ENCODE measurements around the gene MC4R. TPM values are rescaled to one million over a fixed set of nuclear protein-coding genes. Genes with fewer than 3 reads are reported as not detected.
A peak's percentile ranks its signal among the peaks of the same experiment; 100 is the strongest.

The MC4R gene
- total RNA-seq, 1 donor from 2014 or later: not detected

DNA sequence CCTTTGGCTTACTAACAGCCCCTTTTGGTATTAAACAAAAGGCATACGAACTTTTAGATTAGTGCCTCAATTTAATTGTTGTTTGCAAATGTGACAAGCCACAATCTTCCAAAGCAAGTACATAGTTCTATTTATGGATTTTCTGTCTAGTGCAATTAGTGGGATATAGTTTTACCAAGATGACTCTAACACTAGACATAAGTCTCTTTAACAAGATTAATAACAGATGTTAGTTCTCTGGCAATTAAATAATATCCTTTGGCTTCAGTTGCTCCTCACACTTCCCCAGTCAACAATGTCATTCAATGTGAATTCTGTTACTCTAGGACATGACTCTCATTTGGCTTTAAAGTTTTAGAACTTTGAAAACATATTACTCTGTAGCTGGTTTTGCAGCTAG lies 16.7 kb upstream of the MC4R start:
- H3K4me3 Mint-ChIP-seq (ENCODE audit: unreplicated experiment): no peak overlapping the region
- DNase-seq (ENCODE audit: low spot score): no peak
- H3K9me3 Mint-ChIP-seq (ENCODE audit: low read depth): no peaks in the 10 kb centered on the region
- peaks cover 24% of the 10 kb centered on the region for H3K27me3 Mint-ChIP-seq (ENCODE audit: low read depth)
- TF ChIP-seq, protein P1, sequence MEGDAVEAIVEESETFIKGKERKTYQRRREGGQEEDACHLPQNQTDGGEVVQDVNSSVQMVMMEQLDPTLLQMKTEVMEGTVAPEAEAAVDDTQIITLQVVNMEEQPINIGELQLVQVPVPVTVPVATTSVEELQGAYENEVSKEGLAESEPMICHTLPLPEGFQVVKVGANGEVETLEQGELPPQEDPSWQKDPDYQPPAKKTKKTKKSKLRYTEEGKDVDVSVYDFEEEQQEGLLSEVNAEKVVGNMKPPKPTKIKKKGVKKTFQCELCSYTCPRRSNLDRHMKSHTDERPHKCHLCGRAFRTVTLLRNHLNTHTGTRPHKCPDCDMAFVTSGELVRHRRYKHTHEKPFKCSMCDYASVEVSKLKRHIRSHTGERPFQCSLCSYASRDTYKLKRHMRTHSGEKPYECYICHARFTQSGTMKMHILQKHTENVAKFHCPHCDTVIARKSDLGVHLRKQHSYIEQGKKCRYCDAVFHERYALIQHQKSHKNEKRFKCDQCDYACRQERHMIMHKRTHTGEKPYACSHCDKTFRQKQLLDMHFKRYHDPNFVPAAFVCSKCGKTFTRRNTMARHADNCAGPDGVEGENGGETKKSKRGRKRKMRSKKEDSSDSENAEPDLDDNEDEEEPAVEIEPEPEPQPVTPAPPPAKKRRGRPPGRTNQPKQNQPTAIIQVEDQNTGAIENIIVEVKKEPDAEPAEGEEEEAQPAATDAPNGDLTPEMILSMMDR (IDR thresholded peaks at IDR 0.05): no peak
- no peaks in the 10 kb centered on the region for H3K4me1 Mint-ChIP-seq (ENCODE audit: low read depth)
- no peak overlapping the region for H3K27ac Mint-ChIP-seq (ENCODE audit: unreplicated experiment)
- H3K36me3 Mint-ChIP-seq (ENCODE audit: low read depth): no peaks in the 10 kb centered on the region

DNA sequence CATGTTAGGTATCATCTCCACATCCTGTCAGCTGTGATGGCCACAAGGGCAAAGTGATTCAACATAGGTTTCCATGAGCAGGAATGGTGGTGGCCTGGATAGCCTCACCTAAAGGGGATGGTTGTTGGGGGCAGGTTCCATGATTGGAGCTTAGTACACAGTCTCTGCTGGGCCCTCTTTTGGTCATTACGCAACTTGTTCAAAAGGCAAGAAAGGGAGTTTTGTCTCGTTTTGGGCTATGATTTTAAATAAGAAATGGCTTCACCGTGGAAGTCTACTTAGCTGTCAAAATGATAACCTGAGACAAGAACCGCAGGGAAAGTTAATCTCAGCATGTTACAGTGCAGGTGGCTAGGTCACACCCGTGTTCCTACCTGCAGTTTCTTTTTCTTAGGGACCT lies 13.1 kb upstream of the MC4R start:
- H3K27me3 Mint-ChIP-seq (ENCODE audit: low read depth): peaks cover 33% of the 10 kb centered on the region
- no peaks in the 10 kb centered on the region for H3K36me3 Mint-ChIP-seq (ENCODE audit: low read depth)
- no peak overlapping the region for H3K4me3 Mint-ChIP-seq (ENCODE audit: unreplicated experiment)
- no peaks in the 10 kb centered on the region for H3K4me1 Mint-ChIP-seq (ENCODE audit: low read depth)
- no peak for DNase-seq (ENCODE audit: low spot score)
- TF ChIP-seq, protein P1 (IDR thresholded peaks at IDR 0.05): no peak
- no peaks in the 10 kb centered on the region for H3K9me3 Mint-ChIP-seq (ENCODE audit: low read depth)
- H3K27ac Mint-ChIP-seq (ENCODE audit: unreplicated experiment): no peak overlapping the region

DNA sequence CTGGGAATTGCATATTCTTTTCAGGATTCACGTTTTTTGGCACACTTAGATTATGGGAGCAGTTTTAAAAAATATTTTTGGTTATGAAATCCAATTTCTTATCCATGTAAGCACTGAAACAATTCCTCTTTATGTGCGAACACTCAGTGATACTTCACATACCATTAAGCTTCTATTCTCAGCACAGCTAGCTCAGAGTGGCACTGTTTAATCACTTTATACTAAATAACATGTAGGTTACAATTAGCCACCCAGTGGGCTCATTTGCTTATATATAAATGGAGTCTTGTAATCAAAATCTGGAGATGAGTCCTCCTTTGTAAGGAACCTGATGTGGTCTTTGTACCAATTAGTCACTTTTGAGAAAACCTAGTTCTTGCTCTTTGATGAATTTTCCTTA lies 11.3 kb upstream of the MC4R start:
- H3K4me1 Mint-ChIP-seq (ENCODE audit: low read depth): no peaks in the 10 kb centered on the region
- H3K9me3 Mint-ChIP-seq (ENCODE audit: low read depth): no peaks in the 10 kb centered on the region
- TF ChIP-seq, protein P1 (IDR thresholded peaks at IDR 0.05): no peak
- H3K4me3 Mint-ChIP-seq (ENCODE audit: unreplicated experiment): no peak overlapping the region
- H3K27ac Mint-ChIP-seq (ENCODE audit: unreplicated experiment): no peak overlapping the region
- H3K27me3 Mint-ChIP-seq (ENCODE audit: low read depth): peaks cover 41% of the 10 kb centered on the region
- no peak for DNase-seq (ENCODE audit: low spot score)
- H3K36me3 Mint-ChIP-seq (ENCODE audit: low read depth): no peaks in the 10 kb centered on the region

DNA sequence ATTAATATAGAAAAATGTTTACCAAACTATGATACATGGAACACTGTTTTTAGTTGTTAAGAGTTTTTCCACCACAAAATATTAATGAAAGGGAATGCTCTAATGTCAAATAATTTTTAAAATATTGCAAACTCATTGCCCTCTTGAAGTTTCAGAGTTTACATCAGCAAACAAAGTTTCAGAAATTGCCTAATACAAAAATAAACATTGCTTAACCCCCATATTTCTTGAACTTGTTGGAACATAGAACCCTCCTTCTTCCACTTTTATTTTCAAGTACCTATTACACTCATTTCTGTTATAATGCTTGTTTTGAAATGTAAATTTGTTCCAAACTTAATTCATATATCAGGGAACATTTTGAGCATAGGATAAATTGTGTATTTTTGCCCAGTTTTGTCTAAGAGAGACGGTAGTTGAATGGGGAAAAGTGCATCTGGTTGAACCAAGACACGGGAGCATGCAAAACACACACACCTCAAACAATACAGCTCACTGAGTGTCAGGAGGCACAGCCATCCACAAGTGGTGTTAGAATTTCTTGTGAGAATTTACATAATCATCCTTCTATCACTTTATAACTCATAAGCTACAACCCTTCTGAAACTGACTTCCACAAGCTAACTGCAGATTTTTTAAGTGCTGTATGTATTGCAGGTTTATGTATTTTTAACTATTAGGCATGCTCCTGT lies 5.3 kb upstream of the MC4R start:
- TF ChIP-seq, protein P1 (IDR thresholded peaks at IDR 0.05): no peak
- H3K9me3 Mint-ChIP-seq (ENCODE audit: low read depth): no peaks in the 10 kb centered on the region
- DNase-seq (ENCODE audit: low spot score): no peak
- no peak overlapping the region for H3K4me3 Mint-ChIP-seq (ENCODE audit: unreplicated experiment)
- H3K27ac Mint-ChIP-seq (ENCODE audit: unreplicated experiment): no peak overlapping the region
- peaks cover 32% of the 10 kb centered on the region for H3K27me3 Mint-ChIP-seq (ENCODE audit: low read depth)
- H3K36me3 Mint-ChIP-seq (ENCODE audit: low read depth): no peaks in the 10 kb centered on the region
- peaks cover 2% of the 10 kb centered on the region for H3K4me1 Mint-ChIP-seq (ENCODE audit: low read depth)

DNA sequence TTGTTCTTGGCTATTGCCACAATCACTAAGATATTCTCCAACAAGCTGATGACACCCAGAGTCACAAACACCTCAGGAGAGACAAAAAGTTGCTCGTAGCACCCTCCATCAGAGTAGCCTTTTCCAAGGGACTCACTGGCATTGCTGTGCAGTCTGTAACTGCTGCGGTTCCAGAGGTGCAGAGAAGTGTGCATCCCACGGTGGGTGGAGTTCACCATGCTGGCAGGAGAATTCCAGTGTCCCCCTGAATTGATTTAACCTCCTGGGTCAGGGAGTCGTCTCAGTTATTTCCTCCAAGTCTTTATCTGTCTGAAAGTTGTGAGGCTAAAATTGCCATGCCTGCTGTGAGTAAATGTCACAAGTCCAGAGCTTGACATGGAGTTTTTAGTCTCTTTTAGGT lies 443 bp downstream of the MC4R start:
- TF ChIP-seq, protein P1 (IDR thresholded peaks at IDR 0.05): no peak
- Mint-ChIP-seq H3K4me3 (ENCODE audit: unreplicated experiment) (peak overlapping the region; percentile 49), H3K36me3 (ENCODE audit: low read depth) (no peaks in the 10 kb centered on the region), H3K4me1 (ENCODE audit: low read depth) (peaks cover 11% of the 10 kb centered on the region), H3K27ac (ENCODE audit: unreplicated experiment) (no peak overlapping the region), H3K9me3 (ENCODE audit: low read depth) (no peaks in the 10 kb centered on the region), H3K27me3 (ENCODE audit: low read depth) (peaks cover 10% of the 10 kb centered on the region)
- DNase-seq (ENCODE audit: low spot score): no peak
